Peyer's patch (tissue), 4 donors: ENCODE measurements around the gene DAAM2. TPM values are rescaled to one million over a fixed set of nuclear protein-coding genes. Genes with fewer than 3 reads are reported as not detected.

Experiments used
- DNase-seq, 3 donors: peaks; one replicate each; pipeline ENCODE4 v3.0.0-alpha.2; 2017 to 2019
- H3K27ac ChIP-seq, 4 donors: fragments of 200-600 bp; sonication (generic); one replicate each; pipeline ENCODE4 v1.5.1; 2016 to 2019
- H3K27me3 ChIP-seq, 2 donors: fragments of 200-600 bp; sonication (generic); one replicate each; pipeline ENCODE4 v1.5.1; 2019
- H3K36me3 ChIP-seq, 3 donors: fragments of 200-600 bp; sonication (generic); one replicate each; pipeline ENCODE4 v1.5.1; 2016 to 2019
- H3K4me1 ChIP-seq, 4 donors: fragments of 200-600 bp; sonication (generic); one replicate each; pipeline ENCODE4 v1.5.1; 2016 to 2019
- H3K4me3 ChIP-seq, 4 donors: fragments of 200-600 bp; sonication (generic); 1 replicate in 3 of 4; 2 replicates in 1 of 4; pipeline ENCODE4 v1.5.1; 2016 to 2019; ENCODE audit warnings: mild to moderate bottlenecking in 1 of 4
- H3K9me3 ChIP-seq, 4 donors: fragments of 200-600 bp; sonication (generic); one replicate each; pipeline ENCODE4 v1.5.1; 2016 to 2019; ENCODE audit warnings: mild to moderate bottlenecking in 1 of 4
- CTCF ChIP-seq, 6 experiments: fragments of 450-650 bp in 4 of 6; fragments of 200-600 bp in 2 of 6; sonication (generic) in 1 of 6; IDR thresholded peaks; one replicate each; pipeline ENCODE4 v1.5.1; 2017 to 2019; ENCODE audit warnings: antibody characterized with exemption in 6 of 6, mild to moderate bottlenecking in 3 of 6, moderate library complexity in 1 of 6
- POLR2A ChIP-seq, 2 donors: fragments of 450-650 bp; IDR thresholded peaks; one replicate each; pipeline ENCODE4 v1.5.1; 2017; ENCODE audit warnings: antibody characterized with exemption in 2 of 2, mild to moderate bottlenecking in 2 of 2, moderate library complexity in 2 of 2
- total RNA-seq, 4 donors: library from RNA; depleted of rRNA; stranded (reverse); fragments of >200 nt; gene quantifications; one replicate each; pipeline ENCODE4 v1.1.0, GENCODE V29; 2016

DAAM2 gene
- total RNA-seq, 4 donors from 2014 or later: 8.8 to 178 (median 22.5) TPM

GRCh38 chr6:39794231-39794630 is 2.1 kb downstream of the DAAM2 start:
- Histone ChIP-seq H3K4me3 (peak overlapping the region in 2 of 4 donors; percentile 57 to 58), H3K27ac (peak overlapping the region in 3 of 4 donors; percentile 64 to 87 (median 82)), H3K4me1 (peaks cover 0 to 7% (median 0%) of the 10 kb centered on the region in 4 donors), H3K36me3 (no peaks in the 10 kb centered on the region), H3K9me3 (no peaks in the 10 kb centered on the region), H3K27me3 (no peaks in the 10 kb centered on the region)
- no peak for DNase-seq
- no peak for TF ChIP-seq CTCF (IDR thresholded peaks at IDR 0.05)
- no peak for TF ChIP-seq POLR2A (IDR thresholded peaks at IDR 0.05)

- no peak for TF ChIP-seq CTCF (IDR thresholded peaks at IDR 0.05)
- no peaks in the 10 kb centered on the region for H3K27me3 ChIP-seq
- no peak overlapping the region for H3K27ac ChIP-seq
- no peak for DNase-seq
- no peaks in the 10 kb centered on the region for H3K9me3 ChIP-seq
- no peaks in the 10 kb centered on the region for H3K36me3 ChIP-seq
- H3K4me3 ChIP-seq: no peak overlapping the region
- H3K4me1 ChIP-seq: peaks cover 0 to 3% (median 0%) of the 10 kb centered on the region in 4 donors
These were observed 5.6 kb downstream of the DAAM2 start for GRCh38 chr6:39797751-39798150.

- Histone ChIP-seq H3K4me1 (no peaks in the 10 kb centered on the region), H3K4me3 (no peak overlapping the region), H3K36me3 (no peaks in the 10 kb centered on the region), H3K27ac (no peak overlapping the region), H3K27me3 (no peaks in the 10 kb centered on the region), H3K9me3 (no peaks in the 10 kb centered on the region)
- DNase-seq: no peak
- no peak for TF ChIP-seq POLR2A (IDR thresholded peaks at IDR 0.05)
These were observed 8.2 kb downstream of the DAAM2 start for GRCh38 chr6:39800034-39801032.

- DNase-seq: no peak
- TF ChIP-seq POLR2A (IDR thresholded peaks at IDR 0.05) (no peak), CTCF (IDR thresholded peaks at IDR 0.05) (no peak)
- H3K27ac ChIP-seq: peak overlapping the region in 2 of 4 donors; percentile 6 to 30
- no peaks in the 10 kb centered on the region for H3K36me3 ChIP-seq
- no peak overlapping the region for H3K4me3 ChIP-seq
- H3K27me3 ChIP-seq: no peaks in the 10 kb centered on the region
- no peaks in the 10 kb centered on the region for H3K9me3 ChIP-seq
- H3K4me1 ChIP-seq: no peaks in the 10 kb centered on the region
These were observed 9.5 kb downstream of the DAAM2 start for GRCh38 chr6:39801456-39802251.

GRCh38 chr6:39803872-39804271 is 11.7 kb downstream of the DAAM2 start:
- H3K27me3 ChIP-seq: no peaks in the 10 kb centered on the region
- peaks cover 0 to 5% (median 0%) of the 10 kb centered on the region in 4 donors for H3K4me1 ChIP-seq
- peak overlapping the region in 1 of 4 donors; percentile 26 for H3K27ac ChIP-seq

More at GRCh38 chr6:39803872-39804271, 11.7 kb downstream of the DAAM2 start:
- H3K36me3 ChIP-seq: no peaks in the 10 kb centered on the region
- no peak overlapping the region for H3K4me3 ChIP-seq
- H3K9me3 ChIP-seq: no peaks in the 10 kb centered on the region
- DNase-seq: no peak
- TF ChIP-seq CTCF (IDR thresholded peaks at IDR 0.05) (no peak), POLR2A (IDR thresholded peaks at IDR 0.05) (no peak)
